ENCODE measurements around the gene FAM131C.

Gene FAM131C

DNA sequence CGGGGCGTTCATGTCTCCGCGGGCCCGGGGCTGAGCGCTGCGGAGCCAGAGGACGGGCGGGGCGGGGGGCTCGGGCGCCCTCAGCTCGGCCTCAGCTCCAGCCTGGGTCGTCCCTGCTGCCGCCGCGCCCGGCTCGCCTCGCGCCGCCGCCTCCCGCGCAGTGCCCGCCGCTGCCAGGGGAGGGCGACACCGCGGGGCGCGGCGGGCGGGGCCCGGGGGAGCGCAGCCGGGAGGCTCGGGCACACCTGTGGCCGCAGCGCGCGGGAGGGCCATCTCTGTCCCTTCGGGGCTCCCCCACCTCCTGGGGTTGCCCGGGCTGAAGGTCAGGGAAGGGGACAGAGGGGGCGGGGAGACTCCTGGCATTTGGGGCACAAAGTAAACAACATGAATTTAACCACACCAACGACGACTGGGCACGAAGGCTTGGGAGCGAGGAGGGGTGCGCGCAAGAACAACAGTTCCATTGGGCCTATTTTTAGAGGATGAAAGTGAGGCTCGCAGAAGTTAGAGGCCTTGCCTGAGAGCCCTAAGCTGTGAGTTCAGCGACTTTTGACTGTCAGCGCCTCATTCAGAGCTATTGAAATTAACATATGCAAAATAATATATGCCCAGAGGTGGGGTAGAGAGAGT, at the start of gene FAM131C:
Gene FAM131C (minus strand): TSS at position 162 of the 630 bp plus-strand sequence. CDS start 209 bp downstream, outside the sequence.
- Histone ChIP-seq H3K4me3 (ENCODE audit: low read depth, low read length) (peak within 1 kb of the TSS; percentile 44), H3K9me3 (ENCODE audit: severe bottlenecking) (no peaks in the 10 kb centered on the region), H3K27ac (no peak within 1 kb of the TSS), H3K36me3 (no peaks in the 10 kb centered on the region), H3K27me3 (ENCODE audit: insufficient read depth, low read depth, severe bottlenecking) (no peaks in the 10 kb centered on the region)
- no peak for DNase-seq
- peak; percentile 41 for TF ChIP-seq CTCF (IDR thresholded peaks at IDR 0.05; ENCODE audit: low read depth, low read length)

- Histone ChIP-seq H3K27ac (no peak overlapping the region), H3K36me3 (no peaks in the 10 kb centered on the region), H3K9me3 (ENCODE audit: severe bottlenecking) (no peaks in the 10 kb centered on the region), H3K4me3 (ENCODE audit: low read depth, low read length) (no peak overlapping the region), H3K27me3 (ENCODE audit: insufficient read depth, low read depth, severe bottlenecking) (no peaks in the 10 kb centered on the region)
- TF ChIP-seq CTCF (IDR thresholded peaks at IDR 0.05; ENCODE audit: low read depth, low read length) = no peak
- no peak for DNase-seq
These were observed 49.5 kb upstream of the FAM131C start for GRCh38 chr1:16122916-16123315.

DNA sequence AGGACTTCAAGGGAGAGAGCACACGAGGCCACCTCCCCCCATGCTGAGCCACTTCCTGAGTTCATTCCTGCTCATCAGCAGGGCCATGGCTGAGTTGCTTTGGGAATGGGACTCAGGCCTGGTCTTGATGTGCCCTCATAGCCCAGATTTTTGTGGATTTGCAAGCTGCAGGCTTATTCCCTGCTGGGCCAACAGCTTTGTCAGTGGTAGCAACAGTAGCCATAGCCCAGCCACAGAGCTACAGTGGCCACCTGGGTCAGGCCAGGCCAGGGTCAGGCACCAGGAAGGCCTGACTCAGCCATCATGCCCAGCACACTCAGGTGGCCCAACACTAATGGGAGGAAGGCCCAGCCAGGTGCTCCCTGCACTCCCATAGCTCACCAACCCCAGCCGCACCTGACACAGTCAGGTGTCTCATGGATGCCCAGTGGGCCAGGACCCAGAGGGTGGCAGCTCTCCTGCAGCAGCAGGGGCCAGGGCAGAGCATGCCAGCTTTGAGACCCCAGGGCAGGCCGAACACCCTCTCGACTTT, 49.0 kb upstream of the FAM131C start:
- Histone ChIP-seq H3K4me3 (ENCODE audit: low read depth, low read length) (no peak overlapping the region), H3K27me3 (ENCODE audit: insufficient read depth, low read depth, severe bottlenecking) (no peaks in the 10 kb centered on the region), H3K27ac (no peak overlapping the region), H3K36me3 (no peaks in the 10 kb centered on the region), H3K9me3 (ENCODE audit: severe bottlenecking) (no peaks in the 10 kb centered on the region)
- no peak for TF ChIP-seq CTCF (IDR thresholded peaks at IDR 0.05; ENCODE audit: low read depth, low read length)
- no peak for DNase-seq

DNA sequence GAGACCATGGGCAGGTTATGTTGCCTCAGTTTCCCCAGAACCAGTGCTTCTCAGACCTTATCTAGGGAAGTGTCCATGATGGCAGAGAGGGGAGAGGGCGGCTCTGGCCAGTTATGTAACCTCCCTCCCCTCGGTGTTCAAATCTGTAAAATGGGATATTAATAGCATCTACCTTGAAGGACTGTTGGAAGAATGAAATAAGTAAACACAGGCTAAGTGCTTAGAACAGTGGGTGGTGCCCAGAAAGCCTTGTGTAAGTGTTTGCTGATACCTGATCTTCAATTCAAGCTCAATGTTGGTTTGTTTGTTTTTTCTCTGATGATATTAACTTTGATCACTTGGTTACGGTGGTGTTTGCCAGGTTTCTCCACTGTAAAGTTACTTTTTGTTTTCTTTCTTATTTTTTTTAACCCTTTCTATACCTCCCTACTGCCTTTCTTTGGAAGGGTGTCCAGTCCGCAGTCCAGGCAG, 47.5 kb upstream of the FAM131C start:
- Histone ChIP-seq H3K36me3 (no peaks in the 10 kb centered on the region), H3K9me3 (ENCODE audit: severe bottlenecking) (no peaks in the 10 kb centered on the region), H3K27ac (no peak overlapping the region), H3K4me3 (ENCODE audit: low read depth, low read length) (no peak overlapping the region), H3K27me3 (ENCODE audit: insufficient read depth, low read depth, severe bottlenecking) (no peaks in the 10 kb centered on the region)
- TF ChIP-seq CTCF (IDR thresholded peaks at IDR 0.05; ENCODE audit: low read depth, low read length) = no peak
- no peak for DNase-seq

DNA sequence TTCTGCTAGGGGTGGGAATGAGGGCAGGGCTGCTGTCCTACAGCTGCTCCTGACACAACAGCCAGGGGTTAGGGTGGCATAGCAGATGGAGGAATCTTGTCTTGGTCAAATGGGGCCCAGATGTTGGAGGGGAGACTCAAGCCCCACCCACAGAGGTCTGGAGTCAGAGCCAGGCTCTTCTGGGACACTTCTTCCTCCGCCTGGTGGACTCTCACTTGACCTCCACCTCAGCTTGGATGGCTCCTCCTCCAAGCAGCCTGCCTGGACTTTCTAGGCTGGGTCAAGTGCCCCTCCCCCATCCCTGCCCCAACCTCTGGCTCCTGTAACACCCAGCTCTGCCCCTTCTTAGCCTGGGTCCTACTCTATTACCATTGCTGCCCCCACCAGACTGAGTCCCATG, 47.0 kb upstream of the FAM131C start:
- no peaks in the 10 kb centered on the region for H3K9me3 ChIP-seq (ENCODE audit: severe bottlenecking)
- no peaks in the 10 kb centered on the region for H3K36me3 ChIP-seq
- no peak for TF ChIP-seq CTCF (IDR thresholded peaks at IDR 0.05; ENCODE audit: low read depth, low read length)
- H3K27me3 ChIP-seq (ENCODE audit: insufficient read depth, low read depth, severe bottlenecking) = no peaks in the 10 kb centered on the region
- no peak for DNase-seq
- no peak overlapping the region for H3K27ac ChIP-seq
- H3K4me3 ChIP-seq (ENCODE audit: low read depth, low read length) = no peak overlapping the region

DNA sequence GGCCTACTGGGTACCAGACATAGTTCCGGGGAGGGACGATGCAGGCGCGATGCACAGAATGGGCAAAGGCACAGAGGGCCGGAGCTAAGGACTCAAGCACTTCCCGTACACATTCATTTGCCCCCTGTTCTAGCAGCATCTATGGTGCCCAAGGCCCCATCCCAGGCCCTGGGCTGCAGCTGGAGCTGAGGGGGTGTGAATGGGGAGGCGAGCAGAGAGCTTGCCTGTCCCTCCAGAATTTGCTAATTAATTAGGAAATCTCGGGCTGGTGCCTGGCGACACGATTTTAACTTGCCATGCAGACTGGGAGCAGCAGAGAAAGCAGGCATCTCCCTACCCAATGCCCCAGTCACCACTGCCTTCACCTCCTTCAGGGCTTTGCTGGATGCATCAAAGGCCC, 46.5 kb upstream of the FAM131C start:
- Histone ChIP-seq H3K9me3 (ENCODE audit: severe bottlenecking) (no peaks in the 10 kb centered on the region), H3K27me3 (ENCODE audit: insufficient read depth, low read depth, severe bottlenecking) (no peaks in the 10 kb centered on the region), H3K4me3 (ENCODE audit: low read depth, low read length) (no peak overlapping the region), H3K36me3 (no peaks in the 10 kb centered on the region), H3K27ac (no peak overlapping the region)
- DNase-seq = no peak
- no peak for TF ChIP-seq CTCF (IDR thresholded peaks at IDR 0.05; ENCODE audit: low read depth, low read length)
